Measurements from ENCODE around the gene SPOPL. TPM values are rescaled to one million over a fixed set of nuclear protein-coding genes. Genes with fewer than 3 reads are reported as not detected.
A peak's percentile ranks its signal among the peaks of the same experiment; 100 is the strongest.

SPOPL gene
- total RNA-seq, 1 donor from 2014 or later = 20.9 TPM

GRCh38 chr2:138494265-138494966, 7.2 kb upstream of the SPOPL start:
- DNase-seq (ENCODE audit: low read depth) = no peak

DNA sequence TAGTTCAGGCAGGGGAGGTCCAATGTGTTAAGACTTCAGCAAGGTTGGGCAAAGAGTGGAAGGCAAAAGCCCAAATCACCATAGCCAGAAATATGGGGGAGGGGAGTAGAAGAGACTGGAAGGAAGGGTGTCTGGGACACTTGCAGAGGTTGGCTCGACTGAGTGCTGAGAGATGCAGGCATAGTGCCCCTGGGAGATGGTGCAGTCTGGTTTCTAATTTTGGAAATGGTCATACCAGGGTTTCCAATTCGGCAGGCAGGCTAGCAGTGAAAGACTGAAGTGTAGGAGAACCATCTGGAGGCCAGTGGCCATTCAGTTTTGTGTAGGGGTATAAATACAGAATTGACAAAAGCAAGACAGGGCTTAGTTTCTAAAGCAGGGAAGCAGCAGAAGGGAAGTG, 6.2 kb upstream of the SPOPL start:
- no peak for DNase-seq (ENCODE audit: low read depth)

DNA sequence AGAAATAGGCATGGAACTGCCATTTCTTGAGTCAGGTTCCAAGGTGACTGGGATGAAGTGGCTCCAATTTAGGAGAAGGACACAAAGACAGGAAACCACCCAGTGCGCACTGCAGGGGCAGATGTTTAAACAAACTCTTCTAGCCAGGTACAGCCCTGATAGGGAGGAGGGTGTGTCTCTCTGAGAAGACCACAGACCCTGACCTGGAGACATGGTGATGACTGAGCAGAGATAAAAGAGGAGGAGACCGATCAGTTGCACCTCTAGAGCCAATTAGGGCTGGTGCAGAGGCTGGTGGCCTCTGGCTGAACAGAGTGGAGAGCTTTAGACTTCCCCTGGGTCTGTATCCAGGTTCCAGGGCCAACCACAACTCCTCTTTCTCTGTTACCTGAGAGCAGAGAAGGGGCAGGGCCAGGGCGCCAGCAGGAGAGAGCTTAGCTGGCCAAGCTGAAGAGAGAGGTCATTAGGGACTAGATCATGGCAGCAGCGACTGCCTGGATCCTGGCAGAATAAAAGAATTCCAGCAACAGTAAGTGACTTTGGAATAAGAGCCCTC, 5.4 kb upstream of the SPOPL start:
- DNase-seq (ENCODE audit: low read depth) = no peak

- DNase-seq (ENCODE audit: low read depth) = no peak
These were observed 4.3 kb upstream of the SPOPL start for GRCh38 chr2:138497294-138497693.

DNA sequence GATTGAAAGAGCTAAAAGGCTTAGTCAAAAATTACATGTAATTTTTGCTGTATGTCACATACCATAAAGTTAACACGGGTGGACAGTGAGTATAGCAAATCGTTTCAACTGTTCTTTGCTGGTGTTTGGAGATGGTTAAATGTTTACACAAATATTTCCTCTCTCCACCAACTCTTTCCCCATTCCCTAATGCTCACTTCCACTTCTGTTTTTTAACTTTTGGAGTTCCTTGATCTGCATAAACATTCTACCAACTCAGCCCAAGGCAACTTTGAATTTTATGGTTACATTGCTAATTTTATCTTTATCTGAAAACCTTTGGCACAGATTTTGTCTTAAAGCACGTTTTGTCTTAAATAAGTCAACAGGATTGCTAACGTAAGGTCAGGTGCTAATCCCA, 1.9 kb upstream of the SPOPL start:
- no peak for DNase-seq (ENCODE audit: low read depth)

- DNase-seq (ENCODE audit: low read depth) = no peak
These were observed 762 bp upstream of the SPOPL start for GRCh38 chr2:138500592-138501424.

- no peak for DNase-seq (ENCODE audit: low read depth)
These were observed 901 bp downstream of the SPOPL start for GRCh38 chr2:138502255-138503086.

DNA sequence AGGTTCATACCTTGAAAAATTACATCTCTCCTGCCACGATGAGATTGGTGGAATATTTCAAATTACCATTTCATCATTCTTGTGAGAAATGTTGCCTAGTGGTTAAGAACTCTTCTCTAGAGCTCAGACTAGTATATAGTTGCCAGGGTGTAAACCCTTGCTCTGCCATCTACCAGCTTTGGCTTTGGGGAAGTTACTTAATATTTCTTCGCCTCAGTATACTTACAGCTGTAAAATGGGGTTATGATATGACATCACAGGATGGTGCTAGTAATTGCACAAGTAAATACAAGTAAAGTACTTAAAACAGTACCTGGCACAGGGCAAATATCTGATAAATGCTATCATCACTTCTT, 1.5 kb downstream of the SPOPL start:
- DNase-seq (ENCODE audit: low read depth) = no peak

GRCh38 chr2:138503652-138504051, 2.1 kb downstream of the SPOPL start:
- DNase-seq (ENCODE audit: low read depth) = no peak

- no peak for DNase-seq (ENCODE audit: low read depth)
These were observed 2.5 kb downstream of the SPOPL start for GRCh38 chr2:138504092-138504491.

GRCh38 chr2:138504546-138505235, 3.1 kb downstream of the SPOPL start:
- DNase-seq (ENCODE audit: low read depth) = no peak

DNA sequence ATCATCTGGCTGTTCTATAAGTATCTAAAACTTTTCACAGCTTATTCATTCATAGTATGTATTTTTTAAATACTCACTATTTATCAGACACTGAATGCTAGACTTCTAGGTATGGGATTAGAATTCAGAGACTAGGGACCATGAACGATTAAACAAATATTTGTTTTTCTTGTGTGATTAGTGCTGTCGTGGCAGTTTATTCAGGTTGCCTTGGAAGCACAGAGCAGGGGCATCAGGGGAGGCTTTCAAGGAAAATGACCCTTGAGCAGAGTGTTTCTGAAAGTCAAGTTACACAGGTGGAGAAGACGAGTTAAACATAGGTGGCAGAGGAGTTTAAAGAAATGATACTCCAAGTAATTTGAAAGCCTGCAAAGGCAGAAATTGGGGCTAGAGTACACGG, 5.7 kb downstream of the SPOPL start:
- no peak for DNase-seq (ENCODE audit: low read depth)

DNA sequence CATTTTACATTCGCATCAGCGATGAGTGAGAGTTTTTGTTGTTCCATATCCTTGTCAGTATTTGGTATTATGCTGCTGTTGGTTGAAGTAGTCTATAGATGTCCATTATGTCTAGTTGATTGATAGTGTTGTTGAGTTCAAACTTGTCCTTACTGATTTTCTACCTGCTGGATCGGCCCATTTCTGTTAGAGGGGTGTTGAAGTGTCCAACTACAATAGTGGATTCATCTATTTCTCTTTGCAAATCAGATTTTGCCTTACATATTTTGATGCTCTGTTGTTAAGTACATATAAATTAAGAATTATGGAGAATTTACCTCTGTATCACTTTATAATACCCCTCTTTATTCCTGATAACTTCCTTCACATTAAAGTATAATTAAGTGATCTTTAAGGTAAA, 8.7 kb downstream of the SPOPL start:
- no peak for DNase-seq (ENCODE audit: low read depth)

- DNase-seq (ENCODE audit: low read depth) = no peak
These were observed 11.1 kb downstream of the SPOPL start for GRCh38 chr2:138512672-138513071.

DNA sequence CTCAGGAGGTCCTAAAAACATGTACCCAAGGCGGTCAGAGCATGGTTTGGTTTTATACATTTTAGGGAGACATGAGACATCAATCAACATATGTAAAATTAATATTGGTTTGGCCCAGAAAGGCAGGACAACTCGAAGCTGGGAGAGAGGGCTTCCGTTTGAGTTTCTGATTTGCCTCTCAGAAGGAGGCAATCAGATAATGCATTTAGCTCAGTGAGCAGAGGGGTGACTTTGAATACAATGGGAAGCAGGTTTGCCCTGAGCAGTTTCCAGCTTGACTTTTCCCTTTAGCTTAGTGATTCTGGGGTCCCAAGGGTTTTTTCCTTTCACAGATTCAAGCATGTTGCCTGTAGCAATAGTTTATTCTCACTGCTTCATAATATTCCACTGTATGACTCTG, 12.6 kb downstream of the SPOPL start:
- no peak for DNase-seq (ENCODE audit: low read depth)

GRCh38 chr2:138515092-138515491, 13.5 kb downstream of the SPOPL start:
- DNase-seq (ENCODE audit: low read depth) = peak; percentile 43

DNA sequence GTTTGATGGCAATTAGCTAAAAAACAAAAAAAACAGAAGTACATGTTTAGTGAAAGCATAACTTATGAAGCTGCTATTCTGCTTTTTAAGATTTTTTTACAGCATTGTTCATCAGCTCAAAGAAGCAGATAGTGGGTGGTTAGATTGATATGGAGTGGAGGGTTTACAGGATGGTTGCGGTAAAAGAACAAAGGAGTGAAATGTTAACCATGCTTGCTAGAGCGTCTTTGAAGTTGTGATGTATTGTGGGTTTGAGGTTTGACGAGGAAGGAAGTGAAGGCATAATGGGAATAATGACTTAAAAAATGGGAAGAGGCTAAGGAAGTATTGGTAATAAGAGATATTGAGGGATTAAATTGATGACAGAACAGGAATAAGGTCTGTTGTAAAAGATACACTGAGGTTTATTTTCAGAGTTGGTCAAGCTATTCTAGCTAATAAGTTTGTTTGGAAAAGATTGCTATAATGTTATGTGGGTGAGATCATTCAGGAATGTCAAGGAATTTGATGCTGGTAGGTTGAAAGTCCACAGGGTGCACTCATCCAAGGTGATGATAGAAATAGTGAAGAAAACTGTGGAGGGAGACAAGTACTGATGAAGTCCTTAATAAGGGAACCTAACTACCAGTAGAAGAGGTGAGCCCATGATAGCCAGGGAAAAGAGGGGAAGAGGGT, 14.6 kb downstream of the SPOPL start:
- DNase-seq (ENCODE audit: low read depth) = peak; percentile 85

- no peak for DNase-seq (ENCODE audit: low read depth)
These were observed 17.3 kb downstream of the SPOPL start for GRCh38 chr2:138518860-138519259.

GRCh38 chr2:138521821-138522220, 20.3 kb downstream of the SPOPL start:
- no peak for DNase-seq (ENCODE audit: low read depth)

DNA sequence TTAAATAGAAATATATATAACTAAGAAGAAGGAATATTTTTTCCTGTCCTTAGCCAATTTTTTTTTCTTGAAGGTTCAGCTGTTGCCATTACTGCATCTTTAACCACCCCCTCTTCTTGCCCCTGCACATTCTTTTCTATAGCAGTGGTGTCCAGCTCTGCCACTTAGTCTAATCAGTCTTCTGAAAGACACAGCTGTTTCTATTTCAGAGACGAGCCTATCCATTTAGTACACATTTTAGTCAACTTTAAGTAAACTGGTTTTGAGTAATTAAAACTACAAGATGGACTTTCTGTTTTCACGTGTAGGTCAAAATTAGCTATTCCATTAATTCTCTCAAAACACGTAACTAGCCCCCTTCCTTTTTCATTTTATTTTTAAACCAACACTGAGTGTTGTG, 21.0 kb downstream of the SPOPL start:
- no peak for DNase-seq (ENCODE audit: low read depth)
